Fibroblast of gingiva (primary cell): ENCODE data around the gene CFAP97D2.

ENCODE experiments used
- DNase-seq: peaks from one replicate; pipeline ENCODE4 v3.0.0-alpha.2; 2011; ENCODE audit warnings: low read depth

CFAP97D2 gene

GRCh38 chr13:114200399-114200911 lies 21.4 kb downstream of the CFAP97D2 start:
- peak; percentile 6 for DNase-seq

GRCh38 chr13:114202581-114202980 lies 23.5 kb downstream of the CFAP97D2 start:
- no peak for DNase-seq

- no peak for DNase-seq
Observed at GRCh38 chr13:114203536-114203935, 24.5 kb downstream of the CFAP97D2 start.

GRCh38 chr13:114204894-114205293 lies 25.8 kb downstream of the CFAP97D2 start:
- no peak for DNase-seq

- DNase-seq = no peak
Observed at GRCh38 chr13:114208134-114208533, 29.1 kb downstream of the CFAP97D2 start.

- DNase-seq = no peak
Observed at GRCh38 chr13:114211446-114212157, 32.5 kb downstream of the CFAP97D2 start.

- DNase-seq = no peak
Observed at GRCh38 chr13:114212158-114212495, 33.1 kb downstream of the CFAP97D2 start.

GRCh38 chr13:114213980-114214379 lies 34.9 kb downstream of the CFAP97D2 start:
- no peak for DNase-seq

GRCh38 chr13:114219392-114219791 lies 40.3 kb downstream of the CFAP97D2 start:
- DNase-seq = no peak

- no peak for DNase-seq
Observed at GRCh38 chr13:114222461-114222968, 43.5 kb downstream of the CFAP97D2 start.

- no peak for DNase-seq
Observed at GRCh38 chr13:114224201-114224600, 45.1 kb downstream of the CFAP97D2 start.

GRCh38 chr13:114225610-114226009 lies 46.6 kb downstream of the CFAP97D2 start:
- DNase-seq = no peak

- DNase-seq = peak; percentile 31
Observed at GRCh38 chr13:114226088-114226487, 47.0 kb downstream of the CFAP97D2 start.

- DNase-seq = peak; percentile 70
Observed at GRCh38 chr13:114226699-114227323, 47.8 kb downstream of the CFAP97D2 start.

- no peak for DNase-seq
Observed at GRCh38 chr13:114227528-114227927, 48.5 kb downstream of the CFAP97D2 start.

- DNase-seq = no peak
Observed at GRCh38 chr13:114228176-114228575, 49.1 kb downstream of the CFAP97D2 start.

- DNase-seq = no peak
Observed at GRCh38 chr13:114229506-114229905, 50.4 kb downstream of the CFAP97D2 start.

GRCh38 chr13:114230117-114230516 lies 51.1 kb downstream of the CFAP97D2 start:
- no peak for DNase-seq

GRCh38 chr13:114230575-114230974 lies 51.5 kb downstream of the CFAP97D2 start:
- DNase-seq = no peak

GRCh38 chr13:114231886-114232285 lies 52.8 kb downstream of the CFAP97D2 start:
- no peak for DNase-seq

- DNase-seq = no peak
Observed at GRCh38 chr13:114234266-114234644, 55.2 kb downstream of the CFAP97D2 start.

GRCh38 chr13:114234645-114235421 lies 55.8 kb downstream of the CFAP97D2 start, which contains the start of gene CDC16:
Gene CDC16 (plus strand): TSS chr13:114234897. CDS start chr13:114235085, 188 bp downstream.
- DNase-seq = peak; percentile 90

- no peak for DNase-seq
Observed at GRCh38 chr13:114235697-114236096, 56.6 kb downstream of the CFAP97D2 start.
